VCaP (cell line): ENCODE data around the gene MORN1.

Experiments
- H3K27ac ChIP-seq: fragments of 450-650 bp; 2 replicates; pipeline ENCODE4 v1.5.1; 2017
- CTCF ChIP-seq: fragments of 450-650 bp; conservative IDR thresholded peaks from 2 replicates; pipeline ENCODE4 v1.5.1; 2017; ENCODE audit warnings: mild to moderate bottlenecking, moderate library complexity

Gene MORN1

DNA sequence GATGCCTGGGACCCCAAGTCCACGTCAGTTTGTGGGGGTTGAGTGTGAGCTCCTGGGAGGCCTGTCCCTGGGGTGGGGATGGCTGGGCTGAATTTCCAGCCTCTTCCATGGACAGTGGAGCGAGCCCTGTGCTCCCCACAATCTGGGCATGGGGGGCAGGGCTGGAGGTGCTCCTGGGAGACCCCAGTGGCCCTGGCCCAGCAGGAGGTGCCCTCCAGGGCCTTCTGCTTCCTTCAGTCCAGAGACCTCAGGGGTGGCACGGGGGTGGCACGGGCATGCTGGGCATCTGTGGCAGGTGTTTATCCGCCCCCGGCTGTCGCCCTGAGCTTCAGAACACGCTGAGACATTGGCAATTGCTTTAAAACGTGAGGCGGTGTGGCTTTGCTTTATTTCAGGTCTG is 40.9 kb downstream of the MORN1 start:
- TF ChIP-seq CTCF, result no peak
- H3K27ac ChIP-seq, result no peak overlapping the region

GRCh38 chr1:2349806-2350205 is 41.5 kb downstream of the MORN1 start:
- no peak overlapping the region for H3K27ac ChIP-seq
- no peak for TF ChIP-seq CTCF

DNA sequence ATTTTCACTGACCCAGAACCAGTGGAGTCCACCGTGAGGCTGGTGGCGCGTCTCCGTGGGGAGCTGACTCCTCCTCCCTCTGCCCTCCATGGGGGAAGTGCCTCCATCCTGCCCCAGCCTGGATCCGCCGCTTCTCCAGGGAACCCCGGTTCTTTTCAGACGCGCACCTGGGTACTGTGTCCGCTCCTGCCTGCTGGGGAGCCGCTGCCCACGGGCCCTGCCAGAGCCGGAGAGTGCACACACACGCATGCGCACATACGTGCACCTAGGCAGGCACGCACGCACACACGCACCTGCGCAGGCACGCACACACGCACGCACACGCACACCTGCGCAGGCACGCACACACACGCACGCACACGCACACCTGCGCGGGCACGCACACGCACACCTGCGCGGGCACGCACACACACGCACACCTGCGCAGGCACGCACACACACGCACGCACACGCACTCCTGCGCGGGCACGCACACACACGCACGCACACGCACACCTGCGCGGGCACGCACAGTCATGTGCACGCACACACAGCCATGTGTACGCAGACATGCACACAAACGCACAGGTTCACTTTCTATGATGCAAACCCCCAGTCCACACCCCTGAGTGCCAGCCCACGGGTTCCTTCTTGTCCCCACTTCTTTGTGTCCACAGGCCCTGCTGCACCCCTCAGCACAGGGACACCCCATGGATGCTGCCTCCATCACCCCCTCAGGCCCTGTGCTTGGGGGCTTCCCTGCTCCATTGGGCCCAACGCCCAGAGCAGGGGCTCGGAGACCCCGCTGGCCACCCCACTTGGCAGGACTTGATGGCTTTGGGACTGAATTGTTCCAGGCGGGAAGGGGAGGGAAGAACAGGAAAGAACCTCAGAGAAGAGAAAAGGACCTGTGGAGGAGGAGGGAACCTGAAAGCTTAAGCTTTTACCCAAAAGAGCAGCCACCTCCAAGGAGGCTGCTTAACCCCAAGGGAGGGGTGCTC is 42.7 kb downstream of the MORN1 start:
- TF ChIP-seq CTCF, result no peak
- H3K27ac ChIP-seq, result no peak overlapping the region

DNA sequence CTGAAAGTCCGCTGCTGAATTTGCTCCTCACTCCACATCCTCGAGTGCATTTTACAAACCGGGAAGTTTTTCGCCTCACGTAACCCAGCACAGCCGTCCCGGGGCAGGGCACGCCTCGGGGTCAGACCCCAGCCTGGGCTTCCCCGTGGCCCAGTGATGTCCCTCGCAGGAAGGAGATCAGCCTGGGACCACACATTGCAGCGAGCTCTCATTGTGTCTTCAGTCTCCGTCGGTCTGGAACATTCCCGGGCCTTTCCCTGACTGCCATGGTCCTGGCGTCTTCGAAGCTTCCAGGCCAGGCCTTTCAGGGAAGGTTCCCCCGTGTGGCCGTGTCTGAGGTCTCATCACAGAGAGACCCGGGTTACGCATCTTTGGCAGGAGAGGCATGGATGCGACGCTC is 43.5 kb downstream of the MORN1 start:
- no peak overlapping the region for H3K27ac ChIP-seq
- TF ChIP-seq CTCF, result no peak

GRCh38 chr1:2347409-2347785 is 44.0 kb downstream of the MORN1 start:
- no peak for TF ChIP-seq CTCF
- H3K27ac ChIP-seq, result no peak overlapping the region

DNA sequence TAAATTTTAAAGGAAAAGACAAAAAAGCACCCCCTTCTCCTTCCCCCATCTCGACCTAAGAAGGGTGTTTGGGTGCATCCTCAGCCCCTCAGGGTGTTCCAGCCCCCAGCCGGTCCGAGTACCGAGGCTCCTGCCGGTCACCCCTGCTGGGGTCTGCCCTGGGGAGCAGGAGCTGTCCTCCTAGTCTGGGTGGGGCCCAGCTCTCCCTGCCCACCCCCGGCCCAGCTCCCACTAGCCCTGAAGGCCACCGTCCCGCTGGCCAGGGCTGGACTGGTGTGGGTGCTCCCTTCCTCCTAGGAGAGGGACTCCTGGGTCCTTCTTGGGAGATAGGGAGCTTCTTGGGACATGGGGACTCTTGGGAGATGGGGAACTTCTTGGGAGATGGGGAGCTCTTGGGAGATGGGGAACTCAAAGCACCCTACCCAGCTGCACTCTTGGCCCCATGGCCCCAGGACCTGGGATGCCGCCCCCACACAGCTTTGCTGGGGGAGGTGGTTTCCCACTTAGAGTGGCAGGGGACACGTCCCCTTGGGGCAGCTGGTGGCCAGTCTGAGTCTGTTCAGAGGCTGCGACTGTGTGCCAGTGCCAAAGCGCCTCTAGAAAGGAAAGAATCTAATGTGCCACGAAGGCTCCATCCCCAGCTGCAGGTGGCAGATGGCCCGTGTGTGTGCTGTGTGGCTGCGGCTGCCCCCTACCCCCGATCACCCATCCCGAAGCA is 44.5 kb downstream of the MORN1 start:
- H3K27ac ChIP-seq, result no peak overlapping the region
- TF ChIP-seq CTCF, result no peak

- no peak for TF ChIP-seq CTCF
Observed at GRCh38 chr1:2345297-2346075, 45.9 kb downstream of the MORN1 start.

More at GRCh38 chr1:2345297-2346075, 45.9 kb downstream of the MORN1 start:
- no peak overlapping the region for H3K27ac ChIP-seq
